Upper lobe of left lung (tissue), 4 donors: ENCODE measurements around the gene TCF12.

ENCODE experiments used
- CTCF ChIP-seq, 6 experiments: fragments of 450-650 bp in 4 of 6; fragments of 200-600 bp in 2 of 6; sonication (generic) in 2 of 6; IDR thresholded peaks; one replicate each; pipeline ENCODE4 v1.5.1; 2016 to 2019; ENCODE audit warnings: antibody characterized with exemption in 6 of 6
- EP300 ChIP-seq, 4 donors: sonication (generic); formaldehyde crosslinking; IDR thresholded peaks; one replicate each; pipeline ENCODE4 v1.5.1; 2017; ENCODE audit warnings: antibody characterized with exemption in 4 of 4, control low read depth in 2 of 4
- POLR2A ChIP-seq, 4 donors: fragments of 450-650 bp; IDR thresholded peaks; one replicate each; pipeline ENCODE4 v1.5.1; 2016 to 2017; ENCODE audit warnings: antibody characterized with exemption in 4 of 4, mild to moderate bottlenecking in 2 of 4
- POLR2AphosphoS5 ChIP-seq, 2 donors: sonication (generic); formaldehyde crosslinking; IDR thresholded peaks; one replicate each; pipeline ENCODE4 v1.5.1; 2017; ENCODE audit warnings: antibody characterized with exemption in 2 of 2

DNA sequence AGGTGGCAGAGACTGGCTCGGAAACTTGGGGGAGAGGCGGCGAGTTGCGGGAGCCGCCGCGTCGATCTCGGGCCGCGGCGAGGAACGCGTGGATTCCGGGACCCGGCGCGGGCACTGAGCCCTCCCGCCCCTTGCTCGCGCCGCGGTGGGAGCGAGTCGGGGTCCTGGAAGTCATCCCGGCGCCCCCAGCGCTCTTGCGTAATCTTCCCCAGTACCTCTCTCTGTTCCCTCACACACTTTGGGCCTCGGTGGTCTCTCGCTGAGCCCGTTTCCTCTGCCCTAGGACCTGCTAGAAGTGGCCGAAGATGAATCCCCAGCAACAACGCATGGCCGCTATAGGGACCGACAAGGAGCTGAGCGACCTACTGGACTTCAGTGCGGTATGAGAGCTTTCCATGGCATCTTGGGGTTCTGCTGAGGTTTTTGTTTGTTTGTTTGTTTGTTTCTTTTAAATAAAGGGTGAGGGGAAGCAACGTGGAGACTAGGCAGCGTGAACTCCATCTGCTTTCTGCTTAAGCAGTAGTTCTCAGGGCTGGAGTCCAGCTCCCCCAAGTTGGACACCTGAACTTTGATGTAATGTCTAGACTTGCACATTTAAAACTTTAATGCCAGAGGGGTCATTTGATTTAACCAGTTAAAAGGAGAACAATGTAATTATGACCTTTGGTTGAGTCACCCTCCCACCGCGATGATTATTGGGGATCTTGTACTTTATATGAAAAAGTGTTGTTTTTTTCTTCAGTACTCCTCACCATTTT, 1.3 kb downstream of the TCF12 start:
- no peak for TF ChIP-seq CTCF (IDR thresholded peaks at IDR 0.05)
- TF ChIP-seq POLR2A (IDR thresholded peaks at IDR 0.05): no peak
- TF ChIP-seq POLR2AphosphoS5 (IDR thresholded peaks at IDR 0.05): no peak
- no peak for TF ChIP-seq EP300 (IDR thresholded peaks at IDR 0.05)
